H4 (cell line): ENCODE results near the gene TLX1. TPM values are rescaled to one million over a fixed set of nuclear protein-coding genes. Genes with fewer than 3 reads are reported as not detected.

Experiments used
- DNase-seq: peaks from one replicate; pipeline ENCODE4 v3.0.0-alpha.2; 2015; ENCODE audit warnings: low spot score
- total RNA-seq: library from RNA; depleted of rRNA; stranded (reverse); fragments of >200 nt; shearing (Covaris generic); gene quantifications from 2 replicates; pipeline ENCODE4 v1.2.3, GENCODE V29; 2014

TLX1 gene
- total RNA-seq, 1 experiment from 2014 or later, result not detected

DNA sequence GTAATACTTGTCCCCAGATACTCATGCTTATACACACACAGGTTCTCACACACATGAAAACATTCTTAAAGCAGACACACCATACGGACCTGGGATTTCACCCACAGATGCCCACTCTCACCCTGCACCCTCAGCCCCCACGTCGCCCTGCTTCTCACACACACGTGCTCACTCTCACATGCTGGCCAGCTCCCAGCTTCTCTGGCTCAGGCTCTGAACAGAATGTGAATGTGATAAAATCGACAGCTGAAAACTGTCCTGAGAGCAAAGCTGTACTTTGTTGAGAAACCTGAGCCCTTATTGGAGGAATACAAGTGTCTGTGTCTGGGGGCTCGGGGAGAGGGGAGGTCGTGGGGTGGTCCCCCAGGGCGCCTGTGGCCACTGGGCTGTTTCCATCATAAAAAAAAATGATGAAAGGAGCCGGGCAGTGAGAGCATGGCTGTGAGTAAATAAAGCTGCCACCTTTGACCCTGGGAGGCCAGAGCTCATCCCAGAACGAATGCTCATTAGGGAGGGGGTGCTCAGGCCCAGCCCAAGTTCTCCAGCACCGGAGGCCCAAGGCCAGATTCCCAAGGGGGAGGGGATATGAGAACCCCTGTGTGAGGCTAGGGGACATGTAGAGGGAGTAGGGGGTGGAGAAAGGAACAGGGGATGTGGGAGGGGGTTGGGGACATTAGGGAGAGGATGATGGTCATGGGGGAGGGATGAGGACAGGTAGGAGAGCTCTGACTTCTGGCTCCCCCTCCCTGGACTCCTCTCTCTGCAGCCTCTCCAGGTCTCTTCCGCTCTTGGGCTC is 18.1 kb upstream of the TLX1 start:
- no peak for DNase-seq

DNA sequence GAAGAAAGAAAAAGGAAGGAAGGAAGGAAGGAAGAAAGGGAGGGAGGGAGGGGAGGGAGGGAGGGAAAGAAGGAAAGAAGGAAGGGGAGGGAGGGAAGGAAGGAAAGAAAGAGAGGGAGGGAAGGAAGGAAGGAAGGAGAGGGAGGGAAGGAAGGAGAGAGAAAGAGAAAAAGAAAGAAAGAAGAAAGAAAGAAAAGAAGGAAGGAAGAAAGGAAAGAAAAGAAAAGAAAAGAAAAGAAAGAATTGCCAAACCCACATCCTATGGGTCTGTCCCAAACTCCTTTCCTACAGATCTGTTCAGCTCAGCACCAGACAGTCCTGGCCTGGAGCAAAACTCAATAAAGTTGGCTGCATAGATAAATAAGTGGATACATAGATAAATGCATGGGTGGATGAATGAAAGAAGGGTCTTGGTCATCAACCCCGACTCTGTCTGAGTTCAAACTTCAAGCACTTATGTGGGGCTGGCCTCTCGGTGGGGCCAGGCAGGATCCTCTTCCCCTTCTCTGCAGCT is 17.2 kb upstream of the TLX1 start:
- no peak for DNase-seq

DNA sequence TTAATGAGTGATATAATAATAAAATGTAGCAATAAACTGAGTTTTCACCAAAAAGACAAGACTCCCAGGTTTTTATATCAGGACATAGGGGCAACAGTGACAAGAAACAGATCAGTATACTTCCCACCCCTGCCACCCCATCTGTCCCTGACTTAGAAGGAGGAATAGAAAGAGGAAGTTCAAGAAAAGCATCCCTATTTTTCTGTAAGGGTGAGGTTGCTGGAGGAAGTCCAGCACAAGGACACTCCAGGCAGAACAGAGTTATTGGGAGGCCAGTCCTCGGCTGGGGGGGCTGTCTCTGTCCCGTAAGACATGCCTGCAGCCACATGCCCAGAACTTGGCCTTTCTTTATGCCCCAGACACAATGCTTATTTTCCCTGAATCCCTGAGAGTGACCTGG is 16.5 kb upstream of the TLX1 start:
- no peak for DNase-seq

- DNase-seq, result no peak
Observed at GRCh38 chr10:101116754-101117153, 14.3 kb upstream of the TLX1 start.

GRCh38 chr10:101118031-101118430 is 13.1 kb upstream of the TLX1 start:
- no peak for DNase-seq

DNA sequence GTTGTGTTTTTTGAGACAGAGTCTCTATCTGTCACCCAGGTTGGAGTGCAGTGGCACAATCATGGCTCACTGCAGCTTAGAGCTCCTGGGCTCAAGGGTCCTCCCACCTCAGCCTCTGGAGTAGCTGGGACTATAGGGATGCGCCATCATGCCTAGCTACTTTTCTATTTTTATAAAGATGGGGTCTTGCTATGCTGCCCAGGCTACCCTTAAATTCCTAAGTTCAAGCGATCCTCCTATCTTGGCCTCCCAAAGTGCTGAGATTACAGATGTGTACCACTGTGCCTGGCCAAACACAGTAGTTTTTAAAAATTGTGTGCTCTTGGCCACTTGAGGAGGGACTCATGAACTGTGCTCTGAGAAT is 10.6 kb upstream of the TLX1 start:
- no peak for DNase-seq

DNA sequence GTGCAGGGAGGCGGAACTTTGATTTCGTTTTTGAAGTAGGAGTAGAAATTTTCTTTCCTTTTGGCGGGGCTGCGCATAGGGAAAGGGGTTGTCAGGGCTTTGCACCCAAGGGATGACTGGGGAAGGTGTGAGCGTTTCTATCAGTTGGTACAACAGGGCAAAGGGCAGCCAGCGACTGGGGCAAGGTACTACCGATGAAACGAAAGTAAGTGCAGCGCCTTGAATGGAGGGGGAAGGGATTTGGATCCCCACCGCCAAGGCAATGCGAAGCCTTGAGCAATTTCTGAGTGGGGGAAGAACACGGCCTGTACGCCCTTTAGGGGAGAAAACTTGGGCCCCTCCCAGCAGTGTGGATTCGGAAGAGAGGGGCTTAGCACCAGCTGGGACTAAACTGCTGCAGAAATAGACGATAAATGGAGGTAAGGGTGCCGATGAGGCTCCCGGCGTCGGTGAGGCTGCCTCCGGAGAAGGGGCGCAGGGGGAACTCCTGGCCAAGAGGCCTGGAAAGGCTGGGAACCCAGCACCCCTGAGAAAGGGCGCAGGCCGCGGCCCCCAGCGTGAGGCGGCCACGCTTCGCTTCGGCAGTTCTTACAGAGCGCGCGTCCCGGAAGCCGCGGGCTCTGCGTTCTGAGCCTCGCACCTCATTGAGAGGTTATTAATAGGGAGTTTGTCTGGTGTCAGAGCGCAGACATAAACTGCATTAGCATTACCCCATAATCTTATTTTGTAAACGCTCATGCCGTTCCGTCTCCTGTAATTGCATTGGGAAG is 10.0 kb upstream of the TLX1 start:
- DNase-seq, result no peak

- no peak for DNase-seq
Observed at GRCh38 chr10:101121654-101122031, 9.5 kb upstream of the TLX1 start.

- no peak for DNase-seq
Observed at GRCh38 chr10:101122270-101123084, 8.6 kb upstream of the TLX1 start.

DNA sequence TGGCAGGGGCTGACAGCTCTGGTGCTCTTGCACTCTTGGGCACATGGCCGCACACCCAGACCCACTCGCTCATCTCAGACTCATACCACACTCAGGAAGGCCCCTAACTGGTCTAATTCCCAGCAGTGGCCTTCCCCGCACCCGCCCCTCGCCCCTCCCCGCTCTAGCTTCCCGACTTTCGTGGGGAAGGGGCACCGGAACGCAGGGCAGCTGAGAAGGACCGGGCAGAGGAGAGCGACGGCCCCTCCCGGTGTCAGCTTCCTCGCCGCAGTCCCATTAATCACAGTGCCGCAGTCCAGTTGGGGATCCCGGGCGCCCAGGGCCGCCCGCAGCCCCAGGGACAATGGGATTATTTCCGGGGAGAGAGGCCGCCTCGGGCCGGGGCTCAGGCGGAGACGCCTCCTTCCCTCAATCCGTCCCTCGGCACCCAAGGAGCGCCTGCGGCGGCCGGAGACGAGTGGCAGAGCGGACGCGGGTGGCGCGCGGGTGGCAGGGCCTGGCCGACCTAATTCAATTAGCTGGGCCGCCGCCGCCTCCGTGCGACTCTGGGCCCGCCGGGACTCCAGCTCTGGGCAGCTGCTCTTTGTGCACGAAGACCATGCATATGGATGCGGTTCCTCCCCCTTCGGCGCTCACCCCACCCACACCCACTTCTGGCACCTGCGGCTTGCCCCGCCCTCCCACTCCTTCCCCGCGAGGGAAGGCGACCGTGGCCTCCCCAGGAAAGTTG is 7.8 kb upstream of the TLX1 start:
- no peak for DNase-seq

GRCh38 chr10:101123815-101124617 is 7.1 kb upstream of the TLX1 start:
- DNase-seq, result no peak

GRCh38 chr10:101124933-101125332 is 6.2 kb upstream of the TLX1 start:
- DNase-seq, result no peak

GRCh38 chr10:101126684-101127628 is 4.1 kb upstream of the TLX1 start:
- DNase-seq, result no peak

DNA sequence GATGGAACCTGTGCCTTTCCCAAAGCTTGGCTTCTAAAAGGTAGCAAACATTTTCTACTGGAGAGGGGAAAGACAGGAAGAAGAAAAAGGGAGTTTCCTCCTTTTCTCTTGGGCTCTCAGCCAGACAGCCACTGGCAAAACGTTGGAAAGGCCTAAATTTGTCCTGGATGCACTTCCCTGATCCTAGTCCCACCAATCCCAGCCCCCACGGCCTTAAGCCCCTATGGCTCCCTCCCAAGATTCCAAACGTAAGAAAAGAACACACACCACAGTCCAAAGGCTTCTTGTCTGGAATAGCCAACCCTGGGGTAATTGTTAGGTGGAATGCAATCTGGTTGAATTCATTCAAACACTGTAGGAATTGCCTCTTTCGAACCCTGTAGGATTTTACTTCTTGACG is 959 bp upstream of the TLX1 start:
- no peak for DNase-seq

- DNase-seq, result no peak
Observed at GRCh38 chr10:101131962-101132635, 999 bp downstream of the TLX1 start.

DNA sequence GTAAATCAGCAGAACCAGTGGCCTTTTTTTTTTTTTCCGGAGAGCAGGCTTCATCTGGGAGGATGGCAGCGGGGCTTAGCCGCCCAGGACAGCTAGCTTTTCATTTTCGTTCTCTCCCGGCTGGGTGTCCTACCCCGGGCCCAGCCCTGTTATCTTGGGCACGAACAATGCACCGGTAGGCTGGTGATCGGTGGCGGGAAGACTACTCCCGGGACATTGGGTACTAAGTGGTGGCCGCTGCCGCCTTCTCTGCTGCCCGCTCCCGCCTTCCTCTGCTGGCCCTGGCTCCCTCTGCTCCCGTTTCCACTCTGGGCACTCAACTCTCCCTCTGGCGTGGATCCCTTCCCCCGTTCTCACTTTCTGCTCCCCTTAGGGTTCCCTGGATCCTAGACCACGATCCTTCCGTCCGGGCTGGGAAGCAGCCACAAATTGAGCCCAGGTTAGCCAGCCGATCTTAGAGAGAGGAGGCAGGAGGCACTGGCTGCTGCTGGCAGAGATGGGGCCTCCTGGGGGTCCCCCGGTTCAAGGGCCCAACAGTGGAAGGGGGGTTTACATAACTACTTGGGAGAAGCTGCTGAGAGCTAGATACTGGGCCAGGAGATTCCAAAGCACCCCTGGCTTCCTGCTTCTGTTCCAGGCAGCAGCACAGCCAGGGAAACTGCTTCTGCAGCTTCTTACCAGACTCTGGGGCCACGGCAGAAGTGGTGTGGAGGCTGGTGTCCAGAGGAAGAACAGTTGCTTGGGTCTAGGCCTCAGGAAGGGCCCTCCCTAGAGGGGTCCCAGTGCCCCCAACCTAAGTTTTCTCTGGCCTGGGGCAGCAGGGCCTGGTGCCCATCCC is 1.8 kb downstream of the TLX1 start:
- DNase-seq, result no peak

DNA sequence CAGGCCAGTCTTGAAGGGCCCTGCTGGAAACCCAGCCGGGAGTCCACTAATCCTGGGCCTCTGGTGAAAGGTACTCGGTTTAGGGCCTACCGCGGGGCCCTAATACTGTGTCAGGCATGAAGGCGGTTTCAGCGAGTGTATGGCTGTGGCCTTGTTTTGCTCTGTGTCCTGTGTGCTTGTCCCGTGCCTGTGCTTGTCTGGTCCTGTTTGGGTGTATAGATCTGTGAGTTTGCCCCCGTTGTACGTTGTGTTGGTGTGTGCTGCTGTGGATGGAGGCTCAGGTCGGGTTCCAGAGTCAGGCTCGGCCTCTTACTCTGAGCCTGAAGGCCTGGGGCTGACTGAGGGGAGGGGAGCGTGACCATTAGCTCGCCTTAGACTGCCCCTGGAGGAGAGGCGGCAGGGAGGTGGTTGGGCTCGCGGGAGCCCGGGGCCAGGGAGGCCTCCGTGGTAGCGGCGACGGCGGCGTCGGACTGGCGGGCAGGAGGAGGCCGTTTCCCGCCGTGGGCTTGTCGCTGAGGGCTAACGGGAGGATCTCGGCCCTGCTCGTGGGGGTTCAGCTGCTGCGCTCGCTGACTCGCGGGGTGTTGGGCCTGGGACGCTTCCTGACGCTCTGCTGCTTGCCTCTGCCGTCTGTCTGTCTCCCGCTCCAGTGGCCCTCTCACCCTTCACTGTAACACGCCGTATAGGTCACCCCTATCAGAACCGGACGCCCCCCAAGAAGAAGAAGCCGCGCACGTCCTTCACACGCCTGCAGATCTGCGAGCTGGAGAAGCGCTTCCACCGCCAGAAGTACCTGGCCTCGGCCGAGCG is 2.6 kb downstream of the TLX1 start:
- no peak for DNase-seq
